CD4-positive, CD25-positive, alpha-beta regulatory T cell (primary cell): ENCODE measurements around the gene FTMT. TPM values are rescaled to one million over a fixed set of nuclear protein-coding genes. Genes with fewer than 3 reads are reported as not detected.

Experiments
- ATAC-seq, 2 donors: fragments of 150-1000 bp; cut with Tn5 transposase; one replicate each; pipeline ENCODE4 v1.10.0; 2021; ENCODE audit warnings: low read depth in 2 of 2, moderate number of reproducible peaks in 2 of 2, moderate library complexity in 1 of 2
- DNase-seq, 3 donors: peaks; one replicate each; pipeline versions ENCODE4 v3.0.0 to v3.0.0-alpha.2; 2012 to 2022; ENCODE audit warnings: mixed read lengths in 1 of 3
- H3K27ac ChIP-seq: one replicate; pipeline ENCODE4 v1.7.0; 2013; ENCODE audit warnings: mild to moderate bottlenecking, low read length; ENCODE audit not compliant: insufficient read depth, poor library complexity, severe bottlenecking
- H3K27me3 ChIP-seq: one replicate; pipeline ENCODE4 v1.7.0; 2013; ENCODE audit warnings: low read length; ENCODE audit not compliant: control insufficient read depth, insufficient read depth
- H3K36me3 ChIP-seq: one replicate; pipeline ENCODE4 v1.7.0; 2013; ENCODE audit warnings: mild to moderate bottlenecking, low read length, moderate library complexity; ENCODE audit not compliant: control insufficient read depth, insufficient read depth
- H3K4me1 ChIP-seq: 2 replicates; pipeline ENCODE4 v1.7.0; 2013; ENCODE audit warnings: mild to moderate bottlenecking, low read length; ENCODE audit not compliant: insufficient read depth, control insufficient read depth, poor library complexity, severe bottlenecking
- H3K4me3 ChIP-seq: one replicate; pipeline ENCODE4 v1.7.0; 2013; ENCODE audit warnings: low read depth, mild to moderate bottlenecking, low read length, moderate library complexity
- H3K9me3 ChIP-seq, 2 experiments: 1 replicate in 1 of 2; 2 replicates in 1 of 2; pipeline ENCODE4 v1.7.0; 2013; ENCODE audit warnings: low read length in 2 of 2, mild to moderate bottlenecking in 1 of 2, moderate library complexity in 1 of 2; ENCODE audit not compliant: control insufficient read depth in 2 of 2
- H3K27ac Mint-ChIP-seq, 3 donors: one replicate each; pipeline ENCODE4 v1.8.0; 2020 to 2022; ENCODE audit warnings: mild to moderate bottlenecking in 3 of 3, mixed read lengths in 3 of 3, moderate library complexity in 2 of 3
- H3K27me3 Mint-ChIP-seq: one replicate; pipeline ENCODE4 v1.8.0; 2022; ENCODE audit warnings: mild to moderate bottlenecking, mixed read lengths
- H3K36me3 Mint-ChIP-seq: one replicate; pipeline ENCODE4 v1.8.0; 2020; ENCODE audit warnings: mixed read lengths
- H3K4me1 Mint-ChIP-seq, 4 donors: one replicate each; pipeline ENCODE4 v1.8.0; 2020 to 2022; ENCODE audit warnings: mixed read lengths in 4 of 4, mild to moderate bottlenecking in 1 of 4
- H3K4me3 Mint-ChIP-seq, 4 donors: one replicate each; pipeline ENCODE4 v1.8.0; 2020 to 2022; ENCODE audit warnings: mild to moderate bottlenecking in 4 of 4, mixed read lengths in 4 of 4, moderate library complexity in 3 of 4
- H3K9me3 Mint-ChIP-seq, 7 donors: one replicate each; pipeline ENCODE4 v1.8.0; 2020 to 2022; ENCODE audit warnings: mixed read lengths in 7 of 7, mild to moderate bottlenecking in 3 of 7, moderate library complexity in 2 of 7
- polyA plus RNA-seq, 4 donors: library from polyadenylated mRNA; unstranded; fragments of 300-500 nt; fragmentation: Illumina TruSeq; gene quantifications; one replicate each; pipeline ENCODE4 v1.2.3, GENCODE V29; 2021
- total RNA-seq: library from RNA; stranded (reverse); gene quantifications from one replicate; pipeline ENCODE4 v1.2.3, GENCODE V29; 2022

FTMT gene
- total and polyA plus RNA-seq, 5 donors from 2014 or later = not detected

GRCh38 chr5:121841892-121842291, 9.8 kb upstream of the FTMT start:
- Mint-ChIP-seq H3K9me3 (peaks cover 0 to 6% (median 2%) of the 10 kb centered on the region in 7 donors), H3K4me1 (no peaks in the 10 kb centered on the region), H3K36me3 (no peaks in the 10 kb centered on the region), H3K27me3 (no peaks in the 10 kb centered on the region), H3K4me3 (no peak overlapping the region), H3K27ac (no peak overlapping the region)
- ATAC-seq (no peak), DNase-seq (no peak)
- Histone ChIP-seq H3K4me3 (no peak overlapping the region), H3K27me3 (no peaks in the 10 kb centered on the region), H3K9me3 (no peaks in the 10 kb centered on the region), H3K36me3 (no peaks in the 10 kb centered on the region), H3K27ac (no peak overlapping the region), H3K4me1 (no peaks in the 10 kb centered on the region)

- Histone ChIP-seq H3K9me3 (no peaks in the 10 kb centered on the region), H3K4me1 (no peaks in the 10 kb centered on the region), H3K36me3 (no peaks in the 10 kb centered on the region), H3K4me3 (no peak overlapping the region), H3K27ac (no peak overlapping the region), H3K27me3 (no peaks in the 10 kb centered on the region)
- Mint-ChIP-seq H3K36me3 (no peaks in the 10 kb centered on the region), H3K9me3 (peaks cover 0 to 8% (median 2%) of the 10 kb centered on the region in 7 donors), H3K4me3 (no peak overlapping the region), H3K27me3 (peaks cover 5% of the 10 kb centered on the region), H3K27ac (no peak overlapping the region), H3K4me1 (no peaks in the 10 kb centered on the region)
- ATAC-seq (no peak), DNase-seq (no peak)
Observed at GRCh38 chr5:121850272-121850671, 1.4 kb upstream of the FTMT start.

- Histone ChIP-seq H3K27me3 (no peaks in the 10 kb centered on the region), H3K36me3 (no peaks in the 10 kb centered on the region), H3K27ac (no peak overlapping the region), H3K9me3 (no peaks in the 10 kb centered on the region), H3K4me3 (no peak overlapping the region), H3K4me1 (no peaks in the 10 kb centered on the region)
- Mint-ChIP-seq H3K4me1 (no peaks in the 10 kb centered on the region), H3K27me3 (peaks cover under 1% of the 10 kb centered on the region), H3K27ac (no peak overlapping the region), H3K36me3 (no peaks in the 10 kb centered on the region), H3K9me3 (peaks cover 0 to 4% (median 0%) of the 10 kb centered on the region in 7 donors), H3K4me3 (no peak overlapping the region)
- ATAC-seq (no peak), DNase-seq (no peak)
Observed at GRCh38 chr5:121853850-121854249, 2.2 kb downstream of the FTMT start.

- H3K27me3 ChIP-seq = no peaks in the 10 kb centered on the region
- no peaks in the 10 kb centered on the region for H3K9me3 ChIP-seq
- ATAC-seq (no peak), DNase-seq (no peak)
- no peak overlapping the region for H3K4me3 ChIP-seq
- Mint-ChIP-seq H3K9me3 (no peaks in the 10 kb centered on the region), H3K4me1 (no peaks in the 10 kb centered on the region), H3K27ac (no peak overlapping the region), H3K4me3 (no peak overlapping the region), H3K36me3 (no peaks in the 10 kb centered on the region), H3K27me3 (no peaks in the 10 kb centered on the region)
- no peaks in the 10 kb centered on the region for H3K36me3 ChIP-seq
- no peaks in the 10 kb centered on the region for H3K4me1 ChIP-seq
- H3K27ac ChIP-seq = no peak overlapping the region
Observed at GRCh38 chr5:121862801-121863200, 11.1 kb downstream of the FTMT start.

- no peak overlapping the region for H3K4me3 Mint-ChIP-seq
- Histone ChIP-seq H3K4me1 (no peaks in the 10 kb centered on the region), H3K4me3 (no peak overlapping the region), H3K27me3 (no peaks in the 10 kb centered on the region), H3K9me3 (no peaks in the 10 kb centered on the region), H3K27ac (no peak overlapping the region), H3K36me3 (no peaks in the 10 kb centered on the region)
- DNase-seq (no peak), ATAC-seq (no peak)
- no peaks in the 10 kb centered on the region for H3K27me3 Mint-ChIP-seq
- no peaks in the 10 kb centered on the region for H3K4me1 Mint-ChIP-seq
- H3K27ac Mint-ChIP-seq = no peak overlapping the region
- peaks cover 0 to 1% (median 0%) of the 10 kb centered on the region in 7 donors for H3K9me3 Mint-ChIP-seq
- no peaks in the 10 kb centered on the region for H3K36me3 Mint-ChIP-seq
Observed at GRCh38 chr5:121863753-121864285, 12.1 kb downstream of the FTMT start.

GRCh38 chr5:121867403-121867802, 15.7 kb downstream of the FTMT start:
- ATAC-seq (no peak), DNase-seq (no peak)
- Histone ChIP-seq H3K9me3 (no peaks in the 10 kb centered on the region), H3K4me1 (no peaks in the 10 kb centered on the region), H3K27ac (no peak overlapping the region), H3K36me3 (no peaks in the 10 kb centered on the region), H3K4me3 (no peak overlapping the region), H3K27me3 (no peaks in the 10 kb centered on the region)
- Mint-ChIP-seq H3K4me3 (no peak overlapping the region), H3K4me1 (no peaks in the 10 kb centered on the region), H3K36me3 (no peaks in the 10 kb centered on the region), H3K27me3 (no peaks in the 10 kb centered on the region), H3K9me3 (peaks cover 0 to 1% (median 0%) of the 10 kb centered on the region in 7 donors), H3K27ac (no peak overlapping the region)

- Mint-ChIP-seq H3K4me1 (no peaks in the 10 kb centered on the region), H3K27me3 (no peaks in the 10 kb centered on the region), H3K9me3 (peaks cover 0 to 3% (median 0%) of the 10 kb centered on the region in 7 donors), H3K4me3 (no peak overlapping the region), H3K27ac (no peak overlapping the region), H3K36me3 (no peaks in the 10 kb centered on the region)
- ATAC-seq (no peak), DNase-seq (no peak)
- Histone ChIP-seq H3K9me3 (no peaks in the 10 kb centered on the region), H3K27me3 (no peaks in the 10 kb centered on the region), H3K4me3 (no peak overlapping the region), H3K27ac (no peak overlapping the region), H3K4me1 (no peaks in the 10 kb centered on the region), H3K36me3 (no peaks in the 10 kb centered on the region)
Observed at GRCh38 chr5:121870489-121870888, 18.8 kb downstream of the FTMT start.

GRCh38 chr5:121872856-121873255, 21.2 kb downstream of the FTMT start:
- no peak overlapping the region for H3K4me3 Mint-ChIP-seq
- no peaks in the 10 kb centered on the region for H3K4me1 Mint-ChIP-seq
- H3K27me3 Mint-ChIP-seq = no peaks in the 10 kb centered on the region
- Histone ChIP-seq H3K36me3 (no peaks in the 10 kb centered on the region), H3K4me1 (no peaks in the 10 kb centered on the region), H3K27ac (no peak overlapping the region), H3K4me3 (no peak overlapping the region), H3K27me3 (no peaks in the 10 kb centered on the region), H3K9me3 (no peaks in the 10 kb centered on the region)
- ATAC-seq = no peak
- H3K9me3 Mint-ChIP-seq = peaks cover 0 to 3% (median 0%) of the 10 kb centered on the region in 7 donors
- H3K27ac Mint-ChIP-seq = no peak overlapping the region
- DNase-seq = no peak
- H3K36me3 Mint-ChIP-seq = no peaks in the 10 kb centered on the region
